DND-41 (cell line): ENCODE data around the gene AKIRIN1.
"Not testable (repeated sequence)": the region's sequence is repeated elsewhere in the genome, so short reads cannot be mapped to it uniquely, and the experiment has no call there.

Experiments used
- EZH2 ChIP-seq: IDR thresholded peaks from 3 replicates; pipeline ENCODE4 v1.6.1; 2012; ENCODE audit warnings: borderline replicate concordance, low read depth, mild to moderate bottlenecking, moderate library complexity, low read length, inconsistent platforms; ENCODE audit not compliant: severe bottlenecking
- TF ChIP-seq, protein P1 (sequence below): IDR thresholded peaks from 2 replicates; pipeline ENCODE4 v1.5.1; 2012; ENCODE audit warnings: borderline replicate concordance, low read length, moderate library complexity, mild to moderate bottlenecking; ENCODE audit not compliant: poor library complexity, severe bottlenecking; ENCODE audit errors: extremely low read depth

DNA sequence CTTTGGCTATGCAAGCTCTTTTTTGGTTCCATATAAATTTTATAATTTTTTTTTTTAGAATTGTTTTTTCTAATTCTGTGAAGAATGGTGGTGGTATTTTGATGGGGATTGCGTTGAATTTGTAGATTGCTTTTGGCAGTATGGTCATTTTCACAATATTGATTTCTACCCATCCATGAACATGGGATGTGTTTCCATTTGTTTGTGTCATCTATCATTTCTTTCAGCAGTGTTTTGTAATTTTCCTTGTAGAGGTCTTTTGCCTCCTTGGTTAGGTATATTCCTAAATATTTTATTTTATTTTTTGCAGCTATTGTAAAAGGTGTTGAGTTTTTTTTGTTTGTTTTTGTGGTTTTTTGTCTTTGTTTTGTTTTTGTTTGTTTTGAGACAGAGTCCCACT lies 29.4 kb downstream of the AKIRIN1 start:
- TF ChIP-seq, protein P1, sequence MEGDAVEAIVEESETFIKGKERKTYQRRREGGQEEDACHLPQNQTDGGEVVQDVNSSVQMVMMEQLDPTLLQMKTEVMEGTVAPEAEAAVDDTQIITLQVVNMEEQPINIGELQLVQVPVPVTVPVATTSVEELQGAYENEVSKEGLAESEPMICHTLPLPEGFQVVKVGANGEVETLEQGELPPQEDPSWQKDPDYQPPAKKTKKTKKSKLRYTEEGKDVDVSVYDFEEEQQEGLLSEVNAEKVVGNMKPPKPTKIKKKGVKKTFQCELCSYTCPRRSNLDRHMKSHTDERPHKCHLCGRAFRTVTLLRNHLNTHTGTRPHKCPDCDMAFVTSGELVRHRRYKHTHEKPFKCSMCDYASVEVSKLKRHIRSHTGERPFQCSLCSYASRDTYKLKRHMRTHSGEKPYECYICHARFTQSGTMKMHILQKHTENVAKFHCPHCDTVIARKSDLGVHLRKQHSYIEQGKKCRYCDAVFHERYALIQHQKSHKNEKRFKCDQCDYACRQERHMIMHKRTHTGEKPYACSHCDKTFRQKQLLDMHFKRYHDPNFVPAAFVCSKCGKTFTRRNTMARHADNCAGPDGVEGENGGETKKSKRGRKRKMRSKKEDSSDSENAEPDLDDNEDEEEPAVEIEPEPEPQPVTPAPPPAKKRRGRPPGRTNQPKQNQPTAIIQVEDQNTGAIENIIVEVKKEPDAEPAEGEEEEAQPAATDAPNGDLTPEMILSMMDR = not testable (repeated sequence)
- TF ChIP-seq EZH2 = not testable (repeated sequence)
